Measurements from ENCODE around the gene C17orf75.
"Not testable (repeated sequence)": the region's sequence is repeated elsewhere in the genome, so short reads cannot be mapped to it uniquely, and the experiment has no call there.

The C17orf75 gene

DNA sequence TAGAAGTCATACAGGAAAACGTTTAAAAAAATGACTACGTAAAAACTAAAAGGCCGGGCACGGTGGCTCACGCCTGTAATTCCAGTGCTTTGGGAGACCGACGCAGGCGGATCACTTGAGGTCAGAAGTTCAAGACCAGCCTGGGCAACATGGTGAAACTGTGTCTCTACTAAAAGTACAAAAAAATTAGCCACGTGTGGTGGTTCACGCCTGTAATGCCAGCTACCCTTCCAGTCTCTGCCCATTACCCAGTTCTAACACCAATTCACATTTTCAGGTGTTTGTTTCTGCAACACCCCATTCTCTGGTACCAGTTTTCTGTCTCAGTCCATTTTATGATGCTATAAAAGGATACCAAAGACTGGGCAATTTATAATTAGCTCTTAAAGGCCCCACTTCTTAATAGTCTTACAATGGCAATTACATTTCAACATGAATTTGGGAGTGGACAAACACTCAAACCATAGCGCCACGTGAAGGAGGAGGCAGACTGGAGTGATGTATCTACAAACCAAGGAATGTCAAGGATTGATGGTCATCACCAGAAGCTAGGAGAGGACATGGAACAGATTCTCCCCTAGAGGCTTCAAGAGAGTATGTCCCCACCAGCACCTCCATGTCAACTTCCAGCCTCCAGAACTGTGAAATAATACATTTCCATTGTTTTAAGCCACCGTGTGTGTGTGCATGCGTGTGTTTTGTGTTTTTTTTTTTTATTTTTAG lies 791 bp upstream of the C17orf75 start:
- no peak for DNase-seq (ENCODE audit: low spot score)

DNA sequence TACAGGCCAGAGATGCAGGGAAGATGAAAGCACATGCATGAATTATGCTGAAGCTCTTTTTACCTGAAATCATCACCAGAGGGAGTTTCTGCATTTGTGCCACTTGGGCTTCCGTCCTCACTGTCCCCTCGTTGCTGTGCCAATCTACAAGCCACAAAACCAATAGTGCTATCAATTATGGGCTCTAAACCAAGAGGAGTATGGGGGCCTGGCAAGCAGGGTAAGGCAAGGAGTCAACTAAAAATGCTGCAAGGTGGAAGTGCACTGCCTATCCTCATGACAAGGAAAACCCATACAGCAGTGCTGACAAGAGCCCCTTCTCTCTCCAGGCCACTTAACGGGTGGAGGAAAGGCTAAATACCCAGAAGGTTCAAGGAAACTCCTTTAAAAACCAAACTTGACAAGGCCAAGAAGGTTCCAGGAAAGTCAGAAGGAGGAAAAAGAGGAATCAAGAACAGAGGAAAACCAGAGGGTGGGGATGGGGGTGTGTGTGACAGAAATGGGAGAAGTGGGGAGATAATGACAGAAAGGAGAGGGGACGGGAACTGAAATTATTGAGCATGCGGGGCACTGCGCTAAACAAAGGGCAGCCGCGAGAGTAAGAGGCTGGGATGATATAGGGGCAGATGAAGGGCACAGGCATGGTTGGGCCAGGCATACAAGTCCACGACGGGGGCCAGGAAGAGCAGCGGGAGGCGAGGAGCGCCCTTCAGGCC lies 674 bp downstream of the C17orf75 start:
- no peak for DNase-seq (ENCODE audit: low spot score)

DNA sequence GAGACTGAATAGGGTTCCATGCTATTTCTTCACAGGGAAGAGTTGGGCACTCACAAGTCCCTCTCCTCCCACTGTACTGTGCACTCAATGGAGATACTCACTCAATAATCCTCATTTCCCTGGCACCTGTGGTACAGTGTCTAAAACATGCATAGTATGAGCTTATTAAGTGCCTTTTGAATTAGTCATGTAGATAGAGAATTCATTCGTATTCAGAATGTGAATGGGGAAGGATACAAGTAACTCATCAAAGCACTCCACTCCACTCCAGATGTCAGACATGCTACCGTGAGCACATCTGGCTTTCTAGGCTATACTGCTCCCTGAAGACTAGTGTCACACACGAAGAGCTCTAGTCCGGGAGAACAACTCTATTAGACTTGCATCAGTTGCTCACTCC lies 6.3 kb downstream of the C17orf75 start:
- DNase-seq (ENCODE audit: low spot score): peak; percentile 57

DNA sequence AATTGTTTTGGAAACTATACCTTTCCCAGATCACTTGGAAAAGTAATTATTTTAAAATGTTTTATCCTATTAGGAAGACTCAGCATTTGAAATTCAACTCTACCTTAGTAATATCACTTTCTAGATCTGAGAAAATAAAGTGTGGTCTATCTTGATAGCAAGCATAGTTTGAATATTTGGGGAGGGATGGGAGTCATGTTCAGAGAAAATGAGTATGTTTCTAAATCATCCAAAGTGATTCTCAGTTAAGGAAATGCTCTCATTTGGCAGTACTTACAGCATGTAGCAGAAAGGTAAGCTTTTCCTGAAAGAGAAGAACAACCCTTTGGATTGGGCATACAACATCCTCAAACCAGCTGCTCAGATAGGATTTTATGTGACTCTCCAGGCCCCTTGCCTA lies 6.9 kb downstream of the C17orf75 start:
- no peak for DNase-seq (ENCODE audit: low spot score)

DNA sequence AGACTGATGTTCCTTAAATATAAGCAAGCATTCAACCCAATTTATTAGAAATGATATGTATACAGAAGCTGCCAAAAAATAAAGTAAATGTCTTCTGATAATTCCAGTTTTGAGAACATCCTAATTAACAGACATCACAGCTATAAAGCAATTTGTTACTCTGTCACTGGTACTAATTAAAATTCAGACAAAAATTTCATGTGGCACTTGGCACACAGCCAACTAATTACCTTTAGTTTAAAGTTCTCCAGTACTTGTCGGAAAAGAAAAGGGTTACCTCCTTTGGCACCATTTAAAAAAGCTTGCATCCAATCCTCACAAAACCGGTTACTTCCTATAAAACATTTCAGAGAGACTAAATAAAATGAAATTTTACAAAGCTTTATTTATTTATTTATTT lies 8.8 kb downstream of the C17orf75 start:
- DNase-seq (ENCODE audit: low spot score): no peak

DNA sequence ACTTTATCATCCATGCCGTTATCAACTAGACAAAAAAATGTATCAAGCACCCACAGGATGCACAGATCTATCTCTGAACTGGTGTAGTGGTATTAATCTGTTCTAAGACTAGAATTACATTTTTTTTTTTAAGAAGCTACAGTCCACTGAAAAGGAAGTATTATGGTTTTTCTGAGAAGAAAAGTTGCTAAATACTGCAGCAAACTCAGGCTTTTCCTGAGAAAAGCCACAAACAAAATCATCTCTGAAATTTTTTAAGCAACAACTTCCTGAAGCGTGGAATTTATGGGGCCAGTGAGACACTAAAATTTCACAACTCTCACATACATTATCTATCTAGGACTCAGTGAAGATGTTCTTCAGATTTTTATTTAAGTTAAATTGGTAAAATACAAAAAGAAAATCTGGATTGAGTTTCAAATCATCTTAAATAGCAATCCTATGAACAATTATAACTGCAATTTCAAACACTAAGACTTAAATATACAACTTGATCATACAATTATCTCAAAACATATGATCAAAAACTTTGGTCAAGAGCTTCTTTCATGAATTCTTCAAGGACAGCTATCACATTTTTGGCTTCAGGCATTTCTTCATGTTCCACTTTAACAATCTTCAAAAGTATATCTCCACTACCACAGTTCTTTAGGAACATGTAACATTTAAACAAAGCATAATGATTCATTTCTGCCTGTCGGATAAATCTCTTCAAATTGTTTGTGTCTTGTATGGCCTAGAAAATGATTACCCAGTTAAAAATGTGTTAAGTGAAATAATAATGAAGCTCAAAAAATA lies 10.5 kb downstream of the C17orf75 start:
- DNase-seq (ENCODE audit: low spot score): no peak

DNA sequence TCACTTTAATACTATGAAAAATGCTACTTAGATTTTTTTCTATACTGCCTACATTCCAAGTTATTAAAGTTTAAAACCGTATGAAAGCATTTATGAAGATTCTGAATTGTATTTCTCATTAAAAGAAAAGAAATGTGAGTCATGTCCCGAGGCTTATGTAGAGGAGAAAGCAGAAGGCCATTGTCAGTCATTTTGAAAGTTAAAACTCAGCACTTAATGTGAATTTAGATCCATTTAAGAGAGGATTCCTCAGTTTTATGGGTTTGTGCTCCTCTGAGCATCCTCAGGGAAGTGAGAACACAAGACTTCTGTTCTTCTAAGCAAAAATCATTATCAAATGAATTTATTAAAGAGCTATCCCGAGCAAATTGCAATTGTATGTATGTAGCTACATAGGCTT lies 11.8 kb downstream of the C17orf75 start:
- no peak for DNase-seq (ENCODE audit: low spot score)

DNA sequence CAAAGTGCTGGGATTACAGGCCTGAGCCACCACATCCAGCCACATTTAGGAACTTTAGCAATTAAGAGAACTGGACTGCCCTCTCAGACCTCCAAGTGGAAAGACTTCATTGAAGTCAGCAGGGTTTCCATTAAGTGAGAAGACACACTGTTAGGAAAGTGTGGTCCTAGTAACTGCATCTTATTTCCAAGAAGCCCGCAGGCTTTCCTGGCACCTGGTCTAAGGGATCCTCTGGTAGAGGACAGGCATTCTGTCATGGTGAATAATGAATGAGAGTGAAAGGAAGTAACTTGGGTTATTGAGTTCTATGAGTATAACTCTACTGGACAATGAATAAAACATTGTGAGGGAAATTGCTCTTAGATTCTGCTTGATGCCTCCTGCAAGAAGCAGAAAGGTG lies 14.1 kb downstream of the C17orf75 start:
- no peak for DNase-seq (ENCODE audit: low spot score)

DNA sequence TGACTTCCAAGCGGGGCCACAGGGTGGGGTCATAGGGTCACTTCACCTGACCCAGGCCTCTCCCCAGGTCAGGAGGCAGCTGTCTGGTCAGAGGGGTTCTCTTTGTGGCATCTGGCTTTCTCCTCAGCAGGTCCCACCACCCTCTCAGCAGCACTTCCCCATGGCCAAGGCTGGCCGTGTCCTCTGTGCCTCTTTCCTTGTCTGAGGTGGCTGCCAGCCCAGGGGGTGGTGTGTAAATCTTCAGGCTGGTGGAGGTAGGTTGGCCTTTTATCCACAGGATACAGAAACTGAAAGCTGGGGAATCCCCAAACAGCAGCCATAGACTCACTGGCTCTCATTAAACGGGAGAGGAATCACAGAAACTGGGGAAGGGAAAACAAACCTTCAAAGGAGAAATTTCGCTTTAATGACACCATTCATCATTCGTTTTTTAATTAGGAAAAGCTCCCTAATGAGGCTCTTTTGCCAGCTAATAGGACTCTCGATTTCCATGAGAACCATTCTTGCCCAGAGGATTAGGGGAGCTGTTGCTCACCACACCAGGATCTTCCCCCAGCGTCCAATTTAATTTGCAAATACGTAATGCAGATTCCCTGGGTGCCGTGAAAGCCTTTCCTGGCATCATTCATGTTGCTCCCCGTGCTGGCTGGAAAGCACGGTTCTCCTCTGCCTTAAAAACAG lies 18.0 kb downstream of the C17orf75 start:
- DNase-seq (ENCODE audit: low spot score): peak; percentile 65

DNA sequence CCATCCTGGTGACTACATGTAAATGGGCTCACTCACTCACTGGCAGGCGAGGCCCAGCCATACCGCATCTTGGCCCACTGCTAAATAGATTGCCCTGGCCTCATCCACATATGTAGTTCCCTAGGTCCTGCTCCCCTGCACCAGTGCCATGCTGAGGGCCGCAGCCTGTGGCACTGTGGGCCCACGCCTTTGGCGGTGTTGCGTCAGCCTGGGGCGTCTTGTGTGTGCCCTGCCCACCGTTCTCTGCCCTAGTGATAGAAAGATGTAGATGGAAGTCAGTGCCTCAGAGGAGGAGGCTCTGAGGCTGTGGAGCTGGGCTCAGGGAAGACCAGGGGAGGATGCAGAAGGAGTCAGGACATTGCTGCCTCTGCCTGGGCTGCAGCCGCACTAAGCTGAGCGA lies 18.9 kb downstream of the C17orf75 start:
- no peak for DNase-seq (ENCODE audit: low spot score)

DNA sequence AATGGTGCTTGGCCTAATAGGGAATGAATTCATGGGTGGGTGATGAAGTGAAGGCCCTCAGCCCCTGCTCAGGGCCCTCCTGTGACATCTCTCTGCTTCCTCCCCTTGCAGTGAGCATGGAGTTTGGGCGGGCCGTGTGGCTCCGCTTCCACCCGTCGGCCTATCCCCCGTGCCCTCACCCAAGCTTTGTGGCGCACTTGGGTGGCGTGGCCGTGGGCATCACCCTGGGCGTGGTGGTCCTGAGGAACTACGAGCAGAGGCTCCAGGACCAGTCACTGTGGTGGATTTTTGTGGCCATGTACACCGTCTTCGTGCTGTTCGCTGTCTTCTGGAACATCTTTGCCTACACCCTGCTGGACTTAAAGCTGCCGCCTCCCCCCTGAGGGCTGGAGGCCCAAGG lies 21.1 kb downstream of the C17orf75 start:
- no peak for DNase-seq (ENCODE audit: low spot score)

DNA sequence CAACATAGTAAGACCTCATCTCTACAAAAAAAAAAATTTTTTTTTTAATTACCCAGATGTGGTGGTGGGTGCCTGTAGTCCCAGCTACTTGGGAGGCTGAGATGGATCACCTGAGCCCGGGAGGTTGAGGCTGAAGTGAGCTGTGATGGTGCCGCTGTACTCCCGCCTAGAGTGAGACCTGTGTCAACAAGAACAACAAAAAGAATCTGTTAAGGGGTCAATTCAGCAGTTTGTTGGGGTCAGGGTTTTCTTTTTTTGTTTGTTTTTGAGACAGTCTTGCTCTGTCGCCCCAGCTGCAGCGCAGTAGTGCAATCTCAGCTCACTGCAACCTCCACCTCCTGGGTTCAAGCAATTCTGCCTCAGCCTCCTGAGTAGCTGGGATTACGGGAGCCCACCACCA lies 21.9 kb downstream of the C17orf75 start:
- not testable (repeated sequence) for DNase-seq (ENCODE audit: low spot score)

DNA sequence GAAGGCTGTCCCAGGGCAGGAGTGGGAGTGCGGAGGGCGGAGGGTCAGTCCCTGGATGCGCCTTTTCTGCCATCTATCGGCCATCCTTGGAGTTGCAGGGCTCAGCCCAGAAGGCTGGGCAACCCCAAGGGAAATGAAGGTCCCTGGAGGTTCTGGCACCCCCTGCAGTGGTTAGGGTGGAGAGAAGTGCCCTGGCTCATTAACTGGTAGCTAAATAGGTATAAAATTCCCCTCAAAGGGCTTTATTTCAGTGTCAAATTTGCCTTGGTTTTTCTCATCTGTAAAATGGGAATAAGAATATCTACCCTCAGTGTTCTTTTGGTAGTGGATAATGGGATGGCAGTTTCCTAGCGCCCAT lies 22.4 kb downstream of the C17orf75 start:
- DNase-seq (ENCODE audit: low spot score): peak; percentile 92

DNA sequence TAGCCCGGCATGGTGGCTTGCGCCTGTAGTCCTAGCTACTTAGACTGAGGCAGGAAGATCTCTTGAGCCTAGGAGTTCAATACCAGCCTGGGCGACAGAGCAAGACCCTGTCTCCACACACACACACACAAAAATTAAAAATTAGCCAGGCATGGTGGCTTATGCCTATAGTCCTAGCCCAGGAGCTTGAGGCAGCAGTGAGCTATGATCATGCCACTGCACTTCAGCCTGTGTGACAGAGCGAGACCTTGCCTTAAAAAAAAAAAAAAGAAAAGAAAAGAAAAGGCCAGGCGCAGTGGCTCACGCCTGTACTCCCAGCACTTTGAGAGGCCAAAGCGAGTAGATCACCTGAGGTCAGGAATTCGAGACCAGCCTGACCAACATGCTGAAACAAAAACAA lies 23.9 kb downstream of the C17orf75 start:
- no peak for DNase-seq (ENCODE audit: low spot score)

DNA sequence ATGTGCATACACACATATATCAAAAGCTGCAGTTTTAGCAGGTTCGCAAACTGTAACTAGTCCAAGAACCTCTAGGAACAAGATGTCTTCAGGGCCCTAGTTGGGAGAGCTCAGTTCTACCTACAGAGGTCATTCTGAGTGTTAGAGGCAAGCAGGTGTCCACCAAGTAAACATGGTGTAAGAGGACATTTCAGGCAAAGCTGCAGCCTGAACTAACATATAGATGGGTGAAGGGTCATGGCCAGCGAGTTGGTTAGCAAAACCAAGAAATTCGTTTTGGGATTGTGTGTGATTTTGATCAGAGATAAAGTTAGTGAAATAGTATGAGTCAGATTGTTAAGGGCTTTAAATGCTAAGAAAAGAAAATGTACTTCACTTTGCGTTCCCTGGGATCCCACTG lies 24.6 kb downstream of the C17orf75 start:
- no peak for DNase-seq (ENCODE audit: low spot score)

DNA sequence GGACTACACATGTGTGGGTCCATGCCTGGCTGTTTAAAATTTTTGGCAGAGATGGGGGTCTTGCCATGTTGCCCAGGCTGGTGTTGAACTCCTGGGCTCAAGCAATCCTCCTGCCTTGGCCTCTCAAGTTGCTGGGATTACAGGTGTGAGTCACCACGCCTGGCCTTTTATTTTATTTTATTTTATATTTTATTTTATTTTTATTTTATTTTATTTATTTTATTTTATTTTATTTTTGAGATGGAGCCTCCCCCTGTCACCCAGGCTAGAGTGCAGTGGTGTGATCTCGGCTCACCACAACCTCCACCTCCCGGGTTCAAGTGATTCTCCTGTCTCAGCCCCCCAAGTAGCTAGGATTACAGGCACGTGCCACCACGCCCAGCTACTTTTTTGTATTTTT lies 25.3 kb downstream of the C17orf75 start:
- DNase-seq (ENCODE audit: low spot score): not testable (repeated sequence)

DNA sequence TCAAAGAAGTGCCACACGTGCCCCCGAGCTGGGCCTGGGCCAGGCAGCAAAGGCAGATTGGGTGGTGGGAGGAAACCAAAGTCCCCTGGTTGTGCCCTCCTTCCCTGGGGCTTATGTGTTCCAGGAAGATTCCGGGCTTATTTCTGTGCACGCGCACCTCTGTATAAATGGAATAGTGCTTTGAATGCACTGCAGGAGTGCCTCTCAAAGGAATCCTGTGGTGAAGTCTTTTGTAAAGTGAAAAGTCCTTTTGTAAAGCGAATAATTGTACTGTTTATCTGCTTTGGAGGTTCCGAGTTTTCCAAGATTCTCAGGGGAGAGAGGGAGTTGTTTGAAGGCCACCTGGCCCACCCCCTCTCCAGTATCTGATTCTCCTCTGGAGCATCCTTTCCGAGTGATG lies 26.8 kb downstream of the C17orf75 start:
- no peak for DNase-seq (ENCODE audit: low spot score)

DNA sequence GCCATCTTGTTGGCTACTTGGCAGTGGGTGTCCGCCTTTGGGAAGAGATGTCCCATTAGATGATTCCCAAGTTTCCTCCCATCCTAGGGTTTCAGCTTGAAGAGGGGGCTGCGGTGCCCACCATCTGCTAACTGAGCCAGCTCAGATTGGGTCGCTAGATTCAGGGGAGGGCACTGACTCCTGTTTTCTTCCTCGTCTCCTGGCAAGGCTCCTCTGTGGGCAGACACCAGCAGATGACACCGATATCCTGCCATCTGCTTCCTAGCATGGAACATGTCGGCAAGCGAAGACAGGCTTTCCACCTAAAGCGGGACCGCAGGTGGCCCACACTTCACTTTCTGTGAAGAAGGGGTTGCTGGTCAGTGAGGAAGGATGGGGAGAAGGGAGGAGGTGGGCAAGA lies 27.3 kb downstream of the C17orf75 start:
- no peak for DNase-seq (ENCODE audit: low spot score)

DNA sequence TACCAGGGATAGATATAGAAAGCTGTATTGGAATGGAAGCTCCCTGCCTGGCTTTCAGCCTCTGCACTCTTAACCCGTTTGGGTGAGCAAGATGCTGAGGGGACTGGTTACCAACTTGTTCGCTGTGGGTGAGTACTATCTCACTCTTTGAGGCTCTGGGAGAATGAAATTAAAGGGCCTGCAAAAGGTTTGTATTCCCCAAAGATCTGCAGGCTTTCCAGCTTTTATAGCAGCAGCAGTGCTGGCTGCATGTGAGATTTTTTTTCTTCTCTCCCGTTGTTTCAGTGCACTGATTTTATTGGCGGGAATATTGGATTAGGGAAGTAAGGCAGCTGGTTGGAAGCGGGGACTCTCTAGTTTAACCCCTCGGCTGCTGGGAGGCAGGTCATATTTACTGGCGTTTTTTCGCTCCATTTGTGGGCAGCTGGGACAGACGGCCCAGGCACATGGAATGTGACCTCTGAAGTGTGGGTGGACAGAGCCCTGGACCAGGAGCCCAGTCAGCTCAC lies 30.9 kb downstream of the C17orf75 start:
- no peak for DNase-seq (ENCODE audit: low spot score)

DNA sequence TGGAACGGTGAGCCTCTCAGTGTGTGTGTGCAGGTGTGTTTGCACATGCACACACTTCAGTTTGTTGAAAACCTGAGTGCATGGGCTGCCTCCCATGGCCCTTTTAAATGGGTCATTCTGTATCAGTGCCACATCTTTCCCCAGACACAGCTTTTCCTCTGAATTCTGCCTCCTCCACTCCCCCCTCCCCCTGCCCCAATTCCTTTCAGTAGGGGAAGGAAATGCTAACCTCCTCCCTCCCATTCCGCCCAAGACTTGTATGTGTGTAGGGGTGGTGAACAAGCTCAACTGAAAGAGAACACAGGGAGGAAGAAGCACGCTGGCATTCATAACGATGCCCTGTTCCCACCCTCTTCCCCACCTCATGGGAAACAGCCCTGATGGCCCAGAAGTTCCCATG lies 34.3 kb downstream of the C17orf75 start:
- no peak for DNase-seq (ENCODE audit: low spot score)

DNA sequence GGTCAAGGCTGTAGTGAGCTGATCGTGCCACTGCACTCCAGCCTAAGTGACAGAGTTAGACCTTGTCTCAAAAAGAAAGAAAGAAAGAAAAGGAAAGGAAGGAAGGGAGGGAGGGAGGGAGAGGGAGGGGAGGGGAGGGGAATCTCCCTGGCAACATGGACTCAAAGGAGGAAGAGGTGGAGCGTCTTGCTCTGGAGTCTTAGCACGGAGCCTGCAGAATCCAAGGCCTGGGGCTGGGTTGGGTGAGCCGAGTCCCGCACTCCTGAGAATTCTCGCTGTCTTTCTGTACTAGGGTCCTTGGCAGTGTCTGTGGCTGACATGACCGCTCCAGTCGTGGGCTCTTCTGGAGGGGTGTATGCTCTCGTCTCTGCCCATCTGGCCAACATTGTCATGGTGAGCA lies 36.9 kb downstream of the C17orf75 start:
- no peak for DNase-seq (ENCODE audit: low spot score)

DNA sequence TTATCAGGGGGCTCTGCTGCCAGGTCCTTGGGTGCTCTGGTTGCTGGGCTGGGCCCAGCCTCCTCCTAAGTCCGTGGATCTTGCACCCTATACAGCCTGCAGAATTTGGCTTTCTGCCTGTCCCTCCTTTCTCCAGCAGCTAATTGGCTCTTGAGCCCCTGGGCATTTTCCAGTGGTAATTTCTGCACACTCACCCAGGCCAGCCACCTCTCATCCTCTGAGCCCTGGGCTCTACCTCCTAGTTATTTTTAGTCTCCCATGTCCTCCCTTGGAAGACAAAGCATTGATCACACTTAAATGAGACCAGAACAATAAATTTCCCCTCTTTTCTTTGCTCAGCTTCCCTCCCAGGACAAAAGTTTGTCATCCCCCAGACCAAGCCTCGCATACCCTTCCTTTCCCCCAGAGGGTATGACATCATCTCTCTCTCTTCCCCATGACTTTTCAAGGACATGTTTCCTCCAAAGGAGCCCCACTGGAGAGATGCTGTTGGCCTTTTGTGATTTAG lies 38.1 kb downstream of the C17orf75 start:
- DNase-seq (ENCODE audit: low spot score): no peak
